Hepatocyte (in vitro differentiated cells): ENCODE data around the gene SCAMP3.

ENCODE experiments used
- EZH2 ChIP-seq: fragments of 200-600 bp; sonication (generic); IDR thresholded peaks from 2 replicates; pipeline ENCODE4 v1.6.1; 2016; ENCODE audit warnings: antibody characterized with exemption, mild to moderate bottlenecking, borderline replicate concordance
- TF ChIP-seq, protein P1 (sequence below): fragments of 200-600 bp; sonication (generic); IDR thresholded peaks from 2 replicates; pipeline ENCODE4 v1.5.1; 2016; ENCODE audit warnings: antibody characterized with exemption, mild to moderate bottlenecking; ENCODE audit not compliant: poor library complexity

DNA sequence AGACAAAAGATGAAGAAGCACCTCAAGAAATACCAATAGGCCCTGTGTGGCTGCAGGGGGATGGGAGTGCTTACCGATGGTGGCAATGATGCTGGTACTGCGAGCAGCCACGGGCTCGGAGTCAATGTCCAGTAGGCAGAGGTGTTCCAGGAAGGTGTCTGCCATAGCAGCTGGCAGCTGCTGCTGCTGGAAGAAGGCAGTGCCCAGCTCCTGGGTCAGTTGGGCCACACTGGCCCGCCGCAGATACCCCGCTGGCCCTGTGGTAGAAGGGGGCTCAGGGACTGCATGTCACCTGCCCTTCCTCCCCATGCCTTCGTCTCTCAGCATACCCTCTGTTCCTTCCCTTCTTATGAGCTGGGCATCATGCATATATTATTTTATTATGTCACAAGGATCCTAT lies 37.9 kb upstream of the SCAMP3 start:
- TF ChIP-seq, protein P1, sequence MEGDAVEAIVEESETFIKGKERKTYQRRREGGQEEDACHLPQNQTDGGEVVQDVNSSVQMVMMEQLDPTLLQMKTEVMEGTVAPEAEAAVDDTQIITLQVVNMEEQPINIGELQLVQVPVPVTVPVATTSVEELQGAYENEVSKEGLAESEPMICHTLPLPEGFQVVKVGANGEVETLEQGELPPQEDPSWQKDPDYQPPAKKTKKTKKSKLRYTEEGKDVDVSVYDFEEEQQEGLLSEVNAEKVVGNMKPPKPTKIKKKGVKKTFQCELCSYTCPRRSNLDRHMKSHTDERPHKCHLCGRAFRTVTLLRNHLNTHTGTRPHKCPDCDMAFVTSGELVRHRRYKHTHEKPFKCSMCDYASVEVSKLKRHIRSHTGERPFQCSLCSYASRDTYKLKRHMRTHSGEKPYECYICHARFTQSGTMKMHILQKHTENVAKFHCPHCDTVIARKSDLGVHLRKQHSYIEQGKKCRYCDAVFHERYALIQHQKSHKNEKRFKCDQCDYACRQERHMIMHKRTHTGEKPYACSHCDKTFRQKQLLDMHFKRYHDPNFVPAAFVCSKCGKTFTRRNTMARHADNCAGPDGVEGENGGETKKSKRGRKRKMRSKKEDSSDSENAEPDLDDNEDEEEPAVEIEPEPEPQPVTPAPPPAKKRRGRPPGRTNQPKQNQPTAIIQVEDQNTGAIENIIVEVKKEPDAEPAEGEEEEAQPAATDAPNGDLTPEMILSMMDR = no peak
- TF ChIP-seq EZH2 = no peak
